Measurements from ENCODE around the gene ZNF648.
"Not testable (repeated sequence)": the region's sequence is repeated elsewhere in the genome, so short reads cannot be mapped to it uniquely, and the experiment has no call there.

Gene ZNF648

GRCh38 chr1:182015360-182015759 lies 46.2 kb downstream of the ZNF648 start:
- no peak for DNase-seq

GRCh38 chr1:182010800-182011370 lies 50.6 kb downstream of the ZNF648 start:
- not testable (repeated sequence) for DNase-seq

GRCh38 chr1:182005398-182005797 lies 56.1 kb downstream of the ZNF648 start:
- not testable (repeated sequence) for DNase-seq

GRCh38 chr1:182004601-182005000 lies 56.9 kb downstream of the ZNF648 start:
- DNase-seq: no peak
